Adrenal gland (tissue), 5 donors: Measurements from ENCODE around the gene NDUFAF3.

Experiments
- CTCF ChIP-seq, 6 experiments: fragments of 450-650 bp in 4 of 6; fragments of 200-600 bp in 2 of 6; sonication (generic) in 1 of 6; IDR thresholded peaks; 1 replicate in 5 of 6; 2 replicates in 1 of 6; pipeline versions ENCODE4 v1.5.1 to v1.8.0; 2016 to 2021; ENCODE audit warnings: antibody characterized with exemption in 6 of 6, mild to moderate bottlenecking in 2 of 6, moderate library complexity in 1 of 6
- POLR2A ChIP-seq, 2 donors: fragments of 450-650 bp; IDR thresholded peaks; one replicate each; pipeline ENCODE4 v1.6.1; 2017; ENCODE audit warnings: antibody characterized with exemption in 2 of 2, mild to moderate bottlenecking in 2 of 2, moderate library complexity in 1 of 2
- donor health status: DM: no; HTN: no; CAD: no.

DNA sequence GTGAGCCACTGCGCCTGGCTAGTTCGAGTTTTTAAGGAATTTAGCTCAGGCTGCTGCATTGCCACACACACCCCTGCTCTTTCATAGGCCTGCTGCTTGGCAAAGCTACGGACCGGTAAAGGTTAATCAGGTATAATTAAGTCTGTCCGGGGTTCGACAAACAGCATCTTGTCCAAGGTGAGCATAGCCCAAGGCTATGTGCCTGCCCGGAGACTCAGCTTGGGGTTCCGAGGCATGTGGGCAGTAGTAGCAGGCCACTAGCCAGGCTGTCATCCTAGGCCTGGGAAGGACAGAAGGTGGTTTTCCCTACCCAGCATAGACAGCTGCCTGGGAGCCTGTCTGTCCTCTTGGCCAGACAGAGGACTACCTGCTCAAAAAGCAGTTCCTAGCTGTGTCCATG lies 25.3 kb upstream of the NDUFAF3 start:
- TF ChIP-seq CTCF (IDR thresholded peaks at IDR 0.05) (no peak), POLR2A (IDR thresholded peaks at IDR 0.05) (no peak)
